MM.1S (cell line): ENCODE measurements around the gene ENG.

ENCODE experiments used
- CTCF ChIP-seq: fragments of 300-600 bp; sonication (generic); IDR thresholded peaks from 2 replicates; pipeline ENCODE4 v1.5.1; 2016; ENCODE audit warnings: antibody characterized with exemption, low read length, mixed read lengths
- EZH2 ChIP-seq: fragments of 300-600 bp; sonication (generic); optimal IDR thresholded peaks from 2 replicates; pipeline ENCODE3; 2017; ENCODE audit warnings: low read depth, mild to moderate bottlenecking, antibody characterized with exemption, low read length, mixed read lengths
- EZH2phosphoT487 ChIP-seq: fragments of 300-600 bp; sonication (generic); IDR thresholded peaks from 2 replicates; pipeline ENCODE4 v1.6.1; 2018; ENCODE audit warnings: antibody characterized with exemption, low read length

- TF ChIP-seq CTCF (no peak), EZH2 (no peak), EZH2phosphoT487 (no peak)
Measured at GRCh38 chr9:127814619-127815511, 39.6 kb downstream of the ENG start.
